GM10248 (cell line): ENCODE measurements around the gene RAC3.

Experiments
- CTCF ChIA-PET: fragments of 300-600 bp; sonication (Branson Sonifier 250); formaldehyde crosslinking; extraction: SDS; loops from one replicate; lab custom pipeline; 2021; ENCODE audit warnings: antibody characterized with exemption; lab: Yijun Ruan, JAX
- POLR2A ChIA-PET: fragments of 350-650 bp; sonication (Branson Sonifier 250); formaldehyde crosslinking; extraction: SDS; loops from one replicate; lab custom pipeline; 2020; ENCODE audit warnings: antibody characterized with exemption; lab: Yijun Ruan, JAX
- DNase-seq: peaks from one replicate; pipeline ENCODE4 v3.0.0; 2012; ENCODE audit errors: extremely low spot score
- CTCF ChIP-seq: IDR thresholded peaks from 2 replicates; pipeline ENCODE4 v1.5.1; 2012; ENCODE audit warnings: mild to moderate bottlenecking, low read depth; ENCODE audit errors: extremely low read depth, missing control alignments, control extremely low read depth

The RAC3 gene

GRCh38 chr17:82031303-82031884, at the start of gene RAC3:
TSS of gene RAC3 (plus strand) at chr17:82031678. CDS start at chr17:82031762, 84 bp downstream.
- ChIA-PET POLR2A (interaction anchor here (0.5 kb wide), 1 partner anchor 105 kb away, joined by 3 read pairs; no protein-coding TSS in a partner anchor), CTCF (interaction anchor here (1.2 to 9.3 kb wide), 10 partner anchors 8 to 261 kb away, joined by 3 to 87 read pairs (median 6); partner anchors contain the start of genes CENPX, DCXR and SLC16A3)
- DNase-seq: peak; percentile 68
- no peak for TF ChIP-seq CTCF

- POLR2A ChIA-PET: interaction anchor here (0.5 to 0.6 kb wide), 3 partner anchors 111 to 520 kb away, joined by 4 to 8 read pairs (median 4); no protein-coding TSS in a partner anchor
- TF ChIP-seq CTCF: no peak
- DNase-seq: no peak
Observed at GRCh38 chr17:81983011-81983638, 48.4 kb upstream of the RAC3 start.

GRCh38 chr17:81983639-81984373, 47.7 kb upstream of the RAC3 start:
- TF ChIP-seq CTCF: no peak
- CTCF ChIA-PET: interaction anchor here (2.5 kb wide), 1 partner anchor 24 kb away, joined by 9 read pairs; no protein-coding TSS in a partner anchor
- no peak for DNase-seq
- POLR2A ChIA-PET: interaction anchor here (0.6 kb wide), 1 partner anchor 519 kb away, joined by 4 read pairs; no protein-coding TSS in a partner anchor

More at GRCh38 chr17:81983011-81983638, 48.4 kb upstream of the RAC3 start:
- CTCF ChIA-PET: interaction anchor here (2.5 kb wide), 1 partner anchor 24 kb away, joined by 9 read pairs; no protein-coding TSS in a partner anchor

GRCh38 chr17:81984773-81985410, 46.6 kb upstream of the RAC3 start:
- CTCF ChIA-PET: interaction anchor here (1.1 to 1.3 kb wide), 2 partner anchors 21 to 221 kb away, joined by 3 to 4 read pairs; no protein-coding TSS in a partner anchor
- TF ChIP-seq CTCF: no peak
- POLR2A ChIA-PET: no interaction called here
- DNase-seq: no peak

- no peak for DNase-seq
- ChIA-PET CTCF (no interaction called here), POLR2A (no interaction called here)
- TF ChIP-seq CTCF: no peak
Observed at GRCh38 chr17:81986606-81987005, 44.9 kb upstream of the RAC3 start.
